Nephron (organoid): ENCODE measurements around the gene OR1L8.

Experiments used
- H3K27ac Mint-ChIP-seq, 3 experiments: 2 replicates each; pipeline ENCODE4 v1.8.0; 2020; ENCODE audit warnings: mixed read lengths in 3 of 3, mild to moderate bottlenecking in 2 of 3, moderate library complexity in 1 of 3
- H3K27me3 Mint-ChIP-seq: 2 replicates; pipeline ENCODE4 v1.8.0; 2021; ENCODE audit warnings: low read depth, mild to moderate bottlenecking, moderate library complexity, mixed read lengths
- H3K36me3 Mint-ChIP-seq: 2 replicates; pipeline ENCODE4 v1.8.0; 2020; ENCODE audit warnings: low read depth, mixed read lengths
- H3K4me1 Mint-ChIP-seq: 2 replicates; pipeline ENCODE4 v1.8.0; 2020; ENCODE audit warnings: mixed read lengths
- H3K4me3 Mint-ChIP-seq, 3 experiments: 2 replicates each; pipeline ENCODE4 v1.8.0; 2020; ENCODE audit warnings: mild to moderate bottlenecking in 3 of 3, mixed read lengths in 3 of 3, moderate library complexity in 2 of 3
- H3K9me3 Mint-ChIP-seq: 2 replicates; pipeline ENCODE4 v1.8.0; 2020; ENCODE audit warnings: mixed read lengths
- TF ChIP-seq, protein P1 (sequence below), 3 experiments: fragments of 200-600 bp; sonication (generic); IDR thresholded peaks; one replicate each; pipeline ENCODE4 v1.5.0; 2021; ENCODE audit warnings: antibody characterized with exemption in 3 of 3; ENCODE audit not compliant: unreplicated experiment in 3 of 3

Gene OR1L8

DNA sequence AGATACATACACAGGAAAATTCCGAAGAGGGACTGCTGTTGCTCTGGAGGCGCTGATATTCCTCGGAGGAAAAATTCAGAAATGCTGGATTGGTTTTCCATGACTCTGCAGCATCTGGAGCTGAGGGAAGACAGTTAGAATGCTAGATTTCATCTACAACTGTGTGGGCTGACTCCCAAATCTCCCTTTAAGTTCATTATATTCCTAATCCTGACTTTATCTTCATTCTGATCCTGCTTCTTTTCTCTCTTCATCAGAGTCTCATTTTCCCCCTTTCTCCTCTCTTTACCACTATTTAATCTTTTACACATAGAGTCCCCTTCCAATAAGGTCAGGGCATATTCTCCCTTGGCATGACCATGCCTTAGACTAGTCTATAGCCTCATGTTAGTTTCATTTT is 56.0 kb downstream of the OR1L8 start, which contains the start of gene OR1N1:
OR1N1 (minus strand) TSS at position 101 of the 400 bp plus-strand sequence; CDS start at position 101, 0 bp downstream.
- Mint-ChIP-seq H3K4me3 (no peak within 1 kb of the TSS), H3K27me3 (peaks cover 4% of the 10 kb centered on the region), H3K36me3 (no peaks in the 10 kb centered on the region), H3K9me3 (no peaks in the 10 kb centered on the region), H3K27ac (no peak within 1 kb of the TSS), H3K4me1 (no peaks in the 10 kb centered on the region)
- TF ChIP-seq, protein P1, sequence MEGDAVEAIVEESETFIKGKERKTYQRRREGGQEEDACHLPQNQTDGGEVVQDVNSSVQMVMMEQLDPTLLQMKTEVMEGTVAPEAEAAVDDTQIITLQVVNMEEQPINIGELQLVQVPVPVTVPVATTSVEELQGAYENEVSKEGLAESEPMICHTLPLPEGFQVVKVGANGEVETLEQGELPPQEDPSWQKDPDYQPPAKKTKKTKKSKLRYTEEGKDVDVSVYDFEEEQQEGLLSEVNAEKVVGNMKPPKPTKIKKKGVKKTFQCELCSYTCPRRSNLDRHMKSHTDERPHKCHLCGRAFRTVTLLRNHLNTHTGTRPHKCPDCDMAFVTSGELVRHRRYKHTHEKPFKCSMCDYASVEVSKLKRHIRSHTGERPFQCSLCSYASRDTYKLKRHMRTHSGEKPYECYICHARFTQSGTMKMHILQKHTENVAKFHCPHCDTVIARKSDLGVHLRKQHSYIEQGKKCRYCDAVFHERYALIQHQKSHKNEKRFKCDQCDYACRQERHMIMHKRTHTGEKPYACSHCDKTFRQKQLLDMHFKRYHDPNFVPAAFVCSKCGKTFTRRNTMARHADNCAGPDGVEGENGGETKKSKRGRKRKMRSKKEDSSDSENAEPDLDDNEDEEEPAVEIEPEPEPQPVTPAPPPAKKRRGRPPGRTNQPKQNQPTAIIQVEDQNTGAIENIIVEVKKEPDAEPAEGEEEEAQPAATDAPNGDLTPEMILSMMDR (IDR thresholded peaks at IDR 0.05; ENCODE audit: unreplicated experiment in 3 of 3): no peak

DNA sequence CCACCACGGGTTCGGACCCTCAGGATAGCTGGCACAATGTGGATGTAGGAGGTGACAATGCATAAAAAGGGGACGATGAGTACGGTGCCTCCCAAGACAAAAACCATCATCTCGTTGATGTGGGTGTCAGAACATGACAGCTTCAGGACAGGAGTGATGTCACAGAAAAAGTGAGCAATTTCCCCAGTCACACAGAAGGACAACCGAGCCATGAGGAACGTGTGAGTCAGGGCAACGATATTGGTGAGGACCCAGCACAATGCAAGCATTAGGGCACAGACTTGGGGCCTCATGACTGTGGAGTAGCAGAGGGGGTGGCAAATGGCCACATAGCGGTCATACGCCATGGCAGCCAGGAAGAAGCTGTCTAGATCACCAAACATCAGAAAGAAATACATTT is 56.6 kb downstream of the OR1L8 start:
- no peak overlapping the region for H3K4me3 Mint-ChIP-seq
- TF ChIP-seq, protein P1 (IDR thresholded peaks at IDR 0.05; ENCODE audit: unreplicated experiment in 3 of 3): no peak
- peaks cover 4% of the 10 kb centered on the region for H3K27me3 Mint-ChIP-seq
- H3K27ac Mint-ChIP-seq: no peak overlapping the region
- H3K9me3 Mint-ChIP-seq: no peaks in the 10 kb centered on the region
- H3K4me1 Mint-ChIP-seq: no peaks in the 10 kb centered on the region
- no peaks in the 10 kb centered on the region for H3K36me3 Mint-ChIP-seq

- TF ChIP-seq, protein P1 (IDR thresholded peaks at IDR 0.05; ENCODE audit: unreplicated experiment in 3 of 3): no peak
- no peaks in the 10 kb centered on the region for H3K9me3 Mint-ChIP-seq
- H3K36me3 Mint-ChIP-seq: no peaks in the 10 kb centered on the region
- H3K27me3 Mint-ChIP-seq: peaks cover 15% of the 10 kb centered on the region
- H3K4me3 Mint-ChIP-seq: no peak overlapping the region
- no peak overlapping the region for H3K27ac Mint-ChIP-seq
- H3K4me1 Mint-ChIP-seq: no peaks in the 10 kb centered on the region
These were observed 63.8 kb downstream of the OR1L8 start for GRCh38 chr9:122519376-122519775.

DNA sequence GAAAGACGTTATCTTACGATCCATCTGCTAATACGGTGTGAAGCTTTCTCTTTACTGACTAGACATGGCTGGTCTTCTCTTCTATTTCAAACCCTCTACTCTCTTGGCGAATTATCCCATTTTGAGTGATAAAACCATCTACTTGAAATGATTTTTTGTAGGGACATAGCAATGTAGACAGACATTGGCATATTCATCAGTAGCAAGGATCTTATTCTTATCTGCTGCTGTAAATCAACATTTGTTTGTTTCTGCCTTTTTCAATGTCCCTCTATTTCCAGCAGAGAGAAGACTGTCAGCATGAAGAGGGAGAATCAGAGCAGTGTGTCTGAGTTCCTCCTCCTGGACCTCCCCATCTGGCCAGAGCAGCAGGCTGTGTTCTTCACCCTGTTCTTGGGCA is 64.3 kb downstream of the OR1L8 start, which contains the start of gene OR1J4:
OR1J4 (plus strand) TSS at position 301 of the 400 bp plus-strand sequence; CDS start at position 301, 0 bp downstream.
- peaks cover 18% of the 10 kb centered on the region for H3K27me3 Mint-ChIP-seq
- H3K4me3 Mint-ChIP-seq: no peak within 1 kb of the TSS
- H3K4me1 Mint-ChIP-seq: no peaks in the 10 kb centered on the region
- TF ChIP-seq, protein P1 (IDR thresholded peaks at IDR 0.05; ENCODE audit: unreplicated experiment in 3 of 3): no peak
- no peaks in the 10 kb centered on the region for H3K36me3 Mint-ChIP-seq
- H3K27ac Mint-ChIP-seq: no peak within 1 kb of the TSS
- no peaks in the 10 kb centered on the region for H3K9me3 Mint-ChIP-seq

DNA sequence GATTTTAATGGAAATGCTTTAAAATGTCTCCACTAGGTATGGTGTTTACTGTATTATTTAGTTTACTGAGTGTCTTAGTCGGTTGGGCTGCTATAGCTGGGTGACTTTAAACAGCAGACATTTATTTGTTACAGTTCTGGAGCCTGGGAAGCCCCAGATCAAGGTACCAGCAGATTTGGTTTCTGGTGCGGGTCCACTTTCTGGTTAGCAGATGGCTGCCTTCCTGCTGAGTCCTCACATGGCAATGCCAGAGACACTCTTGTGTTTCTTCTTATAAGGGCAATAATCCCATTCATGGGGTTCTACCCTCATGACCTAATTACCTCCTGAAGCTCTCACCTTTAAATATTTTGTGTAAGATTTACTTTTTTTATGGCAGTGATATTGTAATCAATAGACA is 65.0 kb downstream of the OR1L8 start:
- Mint-ChIP-seq H3K4me3 (no peak overlapping the region), H3K4me1 (no peaks in the 10 kb centered on the region), H3K36me3 (no peaks in the 10 kb centered on the region), H3K27ac (no peak overlapping the region), H3K27me3 (peaks cover 18% of the 10 kb centered on the region), H3K9me3 (no peaks in the 10 kb centered on the region)
- TF ChIP-seq, protein P1 (IDR thresholded peaks at IDR 0.05; ENCODE audit: unreplicated experiment in 3 of 3): no peak
